ENCODE results near the gene HMGCL. TPM values are rescaled to one million over a fixed set of nuclear protein-coding genes. Genes with fewer than 3 reads are reported as not detected.
"Not testable (repeated sequence)": the region's sequence is repeated elsewhere in the genome, so short reads cannot be mapped to it uniquely, and the experiment has no call there.

The HMGCL gene
- total and polyA plus RNA-seq, 5 donors, result 20.1 to 31.9 (median 21.9) TPM

GRCh38 chr1:23791516-23792047 lies 33.6 kb downstream of the HMGCL start:
- H3K27me3 ChIP-seq (ENCODE audit: control insufficient read depth, insufficient read depth), result no peaks in the 10 kb centered on the region
- H3K4me1 ChIP-seq (ENCODE audit: control insufficient read depth, insufficient read depth, low read length), result peaks cover 3% of the 10 kb centered on the region
- WGBS, result 1% methylated on average over 15 of the region's 15 CpGs
- no peaks in the 10 kb centered on the region for H3K9me3 ChIP-seq (ENCODE audit: control insufficient read depth, low read length)
- DNase-seq (peak in 2 of 3 donors; percentile 42 to 58), ATAC-seq (peak; percentile 2 to 6)
- peak overlapping the region; percentile 82 for H3K4me3 ChIP-seq (ENCODE audit: low read length)
- no peak overlapping the region for H3K27ac ChIP-seq (ENCODE audit: low read length)
- intact Hi-C loops (cut with DNase I), result no loop called here

GRCh38 chr1:23790696-23791515 lies 34.3 kb downstream of the HMGCL start, which contains the start of gene LYPLA2:
Gene LYPLA2 (plus strand): TSS chr1:23791145. CDS start chr1:23792683, 1,538 bp downstream.
- under 1% methylated on average over 47 of the region's 47 CpGs for WGBS

GRCh38 chr1:23788695-23789094 lies 36.5 kb downstream of the HMGCL start:
- 97% methylated on average over 3 of the region's 3 CpGs for WGBS
- H3K27ac ChIP-seq (ENCODE audit: low read length), result no peak overlapping the region
- no peak for ATAC-seq
- H3K4me1 ChIP-seq (ENCODE audit: control insufficient read depth, insufficient read depth, low read length), result peaks cover 3% of the 10 kb centered on the region
- H3K4me3 ChIP-seq (ENCODE audit: low read length), result no peak overlapping the region
- intact Hi-C loops (cut with DNase I), result no loop called here
- DNase-seq, result no peak
- H3K9me3 ChIP-seq (ENCODE audit: control insufficient read depth, low read length), result no peaks in the 10 kb centered on the region
- no peaks in the 10 kb centered on the region for H3K27me3 ChIP-seq (ENCODE audit: control insufficient read depth, insufficient read depth)

More at GRCh38 chr1:23790696-23791515, 34.3 kb downstream of the HMGCL start, which contains the start of gene LYPLA2:
- Histone ChIP-seq H3K4me1 (ENCODE audit: control insufficient read depth, insufficient read depth, low read length) (peaks cover 3% of the 10 kb centered on the region), H3K27me3 (ENCODE audit: control insufficient read depth, insufficient read depth) (no peaks in the 10 kb centered on the region), H3K4me3 (ENCODE audit: low read length) (peak within 1 kb of the TSS; percentile 82), H3K9me3 (ENCODE audit: control insufficient read depth, low read length) (no peaks in the 10 kb centered on the region), H3K27ac (ENCODE audit: low read length) (peak within 1 kb of the TSS; percentile 32)
- intact Hi-C loops (cut with DNase I), result no loop called here
- ATAC-seq, result peak; percentile 90 to 92
- DNase-seq, result peak; percentile 96 to 98 (median 98)

GRCh38 chr1:23787701-23788100 lies 37.5 kb downstream of the HMGCL start:
- intact Hi-C loops (cut with DNase I), result no loop called here
- WGBS, result 85% methylated on average over 3 of the region's 3 CpGs

GRCh38 chr1:23784846-23785245 lies 40.4 kb downstream of the HMGCL start:
- Histone ChIP-seq H3K4me1 (ENCODE audit: control insufficient read depth, insufficient read depth, low read length) (no peaks in the 10 kb centered on the region), H3K9me3 (ENCODE audit: control insufficient read depth, low read length) (no peaks in the 10 kb centered on the region), H3K27me3 (ENCODE audit: control insufficient read depth, insufficient read depth) (no peaks in the 10 kb centered on the region), H3K4me3 (ENCODE audit: low read length) (no peak overlapping the region), H3K27ac (ENCODE audit: low read length) (no peak overlapping the region)
- WGBS, result 87% methylated on average over 4 of the region's 4 CpGs
- DNase-seq (no peak), ATAC-seq (no peak)
- intact Hi-C loops (cut with DNase I), result no loop called here

More at GRCh38 chr1:23787701-23788100, 37.5 kb downstream of the HMGCL start:
- Histone ChIP-seq H3K4me3 (ENCODE audit: low read length) (no peak overlapping the region), H3K4me1 (ENCODE audit: control insufficient read depth, insufficient read depth, low read length) (peaks cover 3% of the 10 kb centered on the region), H3K27me3 (ENCODE audit: control insufficient read depth, insufficient read depth) (no peaks in the 10 kb centered on the region), H3K9me3 (ENCODE audit: control insufficient read depth, low read length) (no peaks in the 10 kb centered on the region), H3K27ac (ENCODE audit: low read length) (no peak overlapping the region)
- ATAC-seq (no peak), DNase-seq (no peak)

- H3K4me1 ChIP-seq (ENCODE audit: control insufficient read depth, insufficient read depth, low read length); DNase-seq; H3K4me3 ChIP-seq (ENCODE audit: low read length); H3K27ac ChIP-seq (ENCODE audit: low read length); intact Hi-C loops (cut with DNase I); ATAC-seq; H3K27me3 ChIP-seq (ENCODE audit: control insufficient read depth, insufficient read depth); H3K9me3 ChIP-seq (ENCODE audit: control insufficient read depth, low read length): not testable (repeated sequence)
- 94% methylated on average over 11 of the region's 11 CpGs for WGBS
These were observed 42.1 kb downstream of the HMGCL start for GRCh38 chr1:23783141-23783540.

- Histone ChIP-seq H3K27ac (ENCODE audit: low read length) (no peak overlapping the region), H3K9me3 (ENCODE audit: control insufficient read depth, low read length) (no peaks in the 10 kb centered on the region), H3K4me3 (ENCODE audit: low read length) (no peak overlapping the region), H3K4me1 (ENCODE audit: control insufficient read depth, insufficient read depth, low read length) (peaks cover 3% of the 10 kb centered on the region), H3K27me3 (ENCODE audit: control insufficient read depth, insufficient read depth) (no peaks in the 10 kb centered on the region)
- ATAC-seq, result no peak
- intact Hi-C loops (cut with DNase I), result loop anchor here in 2 of 4 donors (10.0 kb wide), 1 partner anchor 135 kb away; the partner anchor contains the start of gene CNR2 (in 2 of the 2)
- DNase-seq, result no peak
- 78% methylated on average over 3 of the region's 3 CpGs for WGBS
These were observed 45.3 kb downstream of the HMGCL start for GRCh38 chr1:23779826-23780371.

- DNase-seq (peak; percentile 84 to 92 (median 92)), ATAC-seq (peak; percentile 88 to 90)
- no peaks in the 10 kb centered on the region for H3K9me3 ChIP-seq (ENCODE audit: control insufficient read depth, low read length)
- intact Hi-C loops (cut with DNase I), result loop anchor here in 2 of 4 donors (10.0 kb wide), 1 partner anchor 137 kb away; the partner anchor contains the start of gene CNR2 (in 2 of the 2)
- peak within 1 kb of the TSS; percentile 91 for H3K27ac ChIP-seq (ENCODE audit: low read length)
- no peaks in the 10 kb centered on the region for H3K27me3 ChIP-seq (ENCODE audit: control insufficient read depth, insufficient read depth)
- WGBS, result under 1% methylated on average over 88 of the region's 91 CpGs
- peaks cover 3% of the 10 kb centered on the region for H3K4me1 ChIP-seq (ENCODE audit: control insufficient read depth, insufficient read depth, low read length)
- peak within 1 kb of the TSS; percentile 60 for H3K4me3 ChIP-seq (ENCODE audit: low read length)
These were observed 47.0 kb downstream of the HMGCL start, which contains the start of gene PITHD1 for GRCh38 chr1:23777979-23778814. Gene PITHD1 (plus strand): TSS chr1:23778418. CDS start chr1:23778516, 98 bp downstream.

GRCh38 chr1:23776217-23776616 lies 49.0 kb downstream of the HMGCL start:
- Histone ChIP-seq H3K4me1 (ENCODE audit: control insufficient read depth, insufficient read depth, low read length) (peaks cover 3% of the 10 kb centered on the region), H3K27ac (ENCODE audit: low read length) (no peak overlapping the region), H3K9me3 (ENCODE audit: control insufficient read depth, low read length) (no peaks in the 10 kb centered on the region), H3K4me3 (ENCODE audit: low read length) (no peak overlapping the region), H3K27me3 (ENCODE audit: control insufficient read depth, insufficient read depth) (no peaks in the 10 kb centered on the region)
- 90% methylated on average over 2 of the region's 2 CpGs for WGBS
- ATAC-seq (no peak), DNase-seq (no peak)
- intact Hi-C loops (cut with DNase I), result loop anchor here in 2 of 4 donors (10.0 kb wide), 1 partner anchor 139 kb away; the partner anchor contains the start of gene CNR2 (in 2 of the 2)

- no peak for ATAC-seq
- intact Hi-C loops (cut with DNase I), result loop anchor here in 2 of 4 donors (10.0 kb wide), 1 partner anchor 140 kb away; the partner anchor contains the start of gene CNR2 (in 2 of the 2)
- 75% methylated on average over 6 of the region's 6 CpGs for WGBS
- Histone ChIP-seq H3K4me3 (ENCODE audit: low read length) (no peak overlapping the region), H3K9me3 (ENCODE audit: control insufficient read depth, low read length) (no peaks in the 10 kb centered on the region), H3K27ac (ENCODE audit: low read length) (no peak overlapping the region), H3K27me3 (ENCODE audit: control insufficient read depth, insufficient read depth) (no peaks in the 10 kb centered on the region), H3K4me1 (ENCODE audit: control insufficient read depth, insufficient read depth, low read length) (peaks cover 3% of the 10 kb centered on the region)
- no peak for DNase-seq
These were observed 50.9 kb downstream of the HMGCL start for GRCh38 chr1:23774174-23774880.
